ENCODE measurements around the gene ITK.

DNA sequence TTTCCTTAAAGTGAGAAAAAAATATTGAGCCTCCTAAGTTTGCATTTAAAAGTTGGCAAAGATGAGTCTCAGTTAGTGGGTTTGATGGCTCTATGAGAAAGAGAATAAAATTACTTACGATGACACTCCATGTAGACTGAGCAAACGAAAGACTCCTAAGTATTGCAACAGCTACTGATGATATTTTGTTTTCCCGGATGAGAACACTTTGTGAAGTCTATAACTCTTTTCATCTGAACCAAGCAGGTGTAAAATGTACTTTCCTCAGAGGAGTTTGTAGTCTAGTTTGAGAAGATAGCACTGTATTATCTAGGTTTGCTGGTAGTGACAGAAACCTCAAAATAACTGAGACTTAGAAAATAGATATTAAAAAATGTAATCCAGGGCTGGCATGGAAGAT, 1.7 kb upstream of the ITK start:
- TF ChIP-seq, protein P1, sequence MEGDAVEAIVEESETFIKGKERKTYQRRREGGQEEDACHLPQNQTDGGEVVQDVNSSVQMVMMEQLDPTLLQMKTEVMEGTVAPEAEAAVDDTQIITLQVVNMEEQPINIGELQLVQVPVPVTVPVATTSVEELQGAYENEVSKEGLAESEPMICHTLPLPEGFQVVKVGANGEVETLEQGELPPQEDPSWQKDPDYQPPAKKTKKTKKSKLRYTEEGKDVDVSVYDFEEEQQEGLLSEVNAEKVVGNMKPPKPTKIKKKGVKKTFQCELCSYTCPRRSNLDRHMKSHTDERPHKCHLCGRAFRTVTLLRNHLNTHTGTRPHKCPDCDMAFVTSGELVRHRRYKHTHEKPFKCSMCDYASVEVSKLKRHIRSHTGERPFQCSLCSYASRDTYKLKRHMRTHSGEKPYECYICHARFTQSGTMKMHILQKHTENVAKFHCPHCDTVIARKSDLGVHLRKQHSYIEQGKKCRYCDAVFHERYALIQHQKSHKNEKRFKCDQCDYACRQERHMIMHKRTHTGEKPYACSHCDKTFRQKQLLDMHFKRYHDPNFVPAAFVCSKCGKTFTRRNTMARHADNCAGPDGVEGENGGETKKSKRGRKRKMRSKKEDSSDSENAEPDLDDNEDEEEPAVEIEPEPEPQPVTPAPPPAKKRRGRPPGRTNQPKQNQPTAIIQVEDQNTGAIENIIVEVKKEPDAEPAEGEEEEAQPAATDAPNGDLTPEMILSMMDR (IDR thresholded peaks at IDR 0.05; ENCODE audit: insufficient read depth, low read length, poor library complexity, severe bottlenecking), result no peak
- TF ChIP-seq EZH2phosphoT487 (conservative IDR thresholded peaks at IDR 0.05; ENCODE audit: low read length), result no peak

All from SU-DHL-6 (cell line).